Kidney (tissue), 14 donors: Measurements from ENCODE around the gene DLG4. TPM values are rescaled to one million over a fixed set of nuclear protein-coding genes. Genes with fewer than 3 reads are reported as not detected.

Source experiments
- DNase-seq, 5 donors: peaks; one replicate each; pipeline ENCODE4 v3.0.0-alpha.2; 2013 to 2020
- FAIRE-seq: peaks from 2 replicates; lab custom pipeline; 2012; peaks lifted over from hg19 to GRCh38; lab: Jason Lieb, UNC
- H3K27ac ChIP-seq, 2 donors: one replicate each; pipeline ENCODE4 v1.7.0; 2013; ENCODE audit warnings: low read depth in 2 of 2, low read length in 2 of 2, inconsistent platforms in 1 of 2
- H3K27me3 ChIP-seq: one replicate; pipeline ENCODE4 v1.7.1; 2013; ENCODE audit warnings: low read length, inconsistent platforms; ENCODE audit not compliant: control insufficient read depth, insufficient read depth
- H3K36me3 ChIP-seq, 3 donors: one replicate each; pipeline versions ENCODE4 v1.7.0 to v1.7.1; 2013; ENCODE audit warnings: low read length in 3 of 3, control low read depth in 1 of 3, inconsistent platforms in 1 of 3; ENCODE audit not compliant: insufficient read depth in 3 of 3, control insufficient read depth in 2 of 3
- H3K4me1 ChIP-seq, 3 donors: one replicate each; pipeline versions ENCODE4 v1.7.0 to v1.7.1; 2013; ENCODE audit warnings: low read length in 3 of 3, inconsistent platforms in 1 of 3, low read depth in 1 of 3; ENCODE audit not compliant: control insufficient read depth in 2 of 3, insufficient read depth in 2 of 3
- H3K4me3 ChIP-seq, 3 donors: one replicate each; pipeline versions ENCODE4 v1.7.0 to v1.8.1; 2013; ENCODE audit warnings: low read length in 3 of 3, control low read depth in 1 of 3, inconsistent platforms in 1 of 3
- H3K9ac ChIP-seq, 3 donors: one replicate each; pipeline versions ENCODE4 v1.7.0 to v1.7.1; 2013; ENCODE audit warnings: low read length in 3 of 3, control low read depth in 1 of 3, inconsistent platforms in 1 of 3
- H3K9me3 ChIP-seq, 3 donors: one replicate each; pipeline versions ENCODE4 v1.7.0 to v1.7.1; 2013; ENCODE audit warnings: low read length in 3 of 3, control low read depth in 1 of 3, inconsistent platforms in 1 of 3; ENCODE audit not compliant: control insufficient read depth in 2 of 3, insufficient read depth in 1 of 3
- intact Hi-C: fragments of 100-400 bp; cut with DNase I; formaldehyde crosslinking; loops from one replicate; pipeline ENCODE4 v1.11.1; 2022
- polyA plus RNA-seq: library from polyadenylated mRNA; stranded (reverse); fragments of 350-450 nt; fragmentation: Illumina TruSeq; extraction: RNeasy Lipid Tissue Mini Kit (QIAGEN cat#74804); gene quantifications from one replicate; pipeline ENCODE4 v1.2.3, GENCODE V29; 2014; ENCODE audit warnings: low read depth, low replicate concordance; ENCODE audit not compliant: insufficient read depth
- total RNA-seq: library from RNA; stranded (reverse); fragmentation: NEBNext Ultra II Directional; extraction: Animal tissue kit (Norgen Biotek cat#: 25700); gene quantifications from one replicate; pipeline ENCODE4 v1.2.1, GENCODE V29; 2021
- TF ChIP-seq, protein P1 (sequence below): IDR thresholded peaks from 3 replicates; pipeline ENCODE4 v1.5.1; 2012; ENCODE audit warnings: mild to moderate bottlenecking, moderate library complexity, borderline replicate concordance; ENCODE audit not compliant: insufficient read depth; ENCODE audit errors: extremely low read depth
- donor health status: control.
- donor health status: control.
- donor health status: control.
- donor health status: control.
- donor health status: control.
- donor health status: DM: yes; HTN: yes; CAD: no.
- donor health status: Normal renal cell carcinoma (clear cell type).

DLG4 gene
- total and polyA plus RNA-seq, 2 donors from 2014 or later, result 6.6 to 18.9 TPM

DNA sequence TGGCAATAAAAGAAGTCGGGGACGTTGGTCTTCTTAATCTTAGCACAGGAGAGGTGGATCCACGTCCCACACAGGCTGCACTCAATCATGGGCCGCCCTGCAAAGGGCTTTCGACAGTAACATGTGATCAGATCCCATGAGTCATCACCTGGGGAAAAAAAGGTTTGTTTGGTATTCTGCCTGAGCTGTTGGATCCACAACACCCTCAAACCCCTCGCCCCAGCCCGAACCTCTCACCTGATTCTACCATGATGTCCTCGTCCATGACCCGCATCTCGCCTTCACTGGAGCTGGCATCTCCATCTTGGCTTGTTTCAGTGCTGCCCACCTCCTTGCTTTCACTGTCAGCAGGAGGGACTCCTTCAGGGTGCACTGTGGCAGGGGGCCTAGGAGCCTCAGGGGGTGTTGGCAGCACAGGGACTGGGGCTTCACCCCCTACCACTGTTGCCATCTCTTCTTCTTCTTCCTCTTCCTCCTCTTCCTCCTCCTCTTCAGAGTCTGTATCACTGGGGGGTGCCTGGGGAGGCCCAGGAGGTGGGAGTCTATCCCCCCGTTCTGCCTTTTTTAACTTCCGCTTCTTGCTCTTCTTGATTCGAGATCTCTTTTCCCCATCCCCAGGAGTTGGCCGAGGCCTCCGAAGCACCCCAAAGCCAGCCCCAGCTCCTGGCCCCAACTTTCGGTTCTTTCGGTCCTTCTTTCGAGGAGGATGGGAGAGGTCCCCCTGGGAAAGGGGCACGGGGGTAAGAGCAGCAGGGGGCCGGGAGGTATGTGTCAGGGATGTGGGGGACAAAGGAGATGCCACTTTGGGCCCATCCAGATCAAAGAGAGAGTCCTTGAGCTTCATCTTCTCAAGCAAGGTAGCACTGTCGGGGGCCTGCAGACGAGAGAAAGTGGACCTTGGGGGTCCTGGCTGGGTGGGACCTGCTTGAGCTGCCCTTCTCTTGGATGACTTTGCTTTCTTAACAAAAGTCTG, 16.3 kb upstream of the DLG4 start:
- intact Hi-C loops, result no loop called here
- TF ChIP-seq, protein P1, sequence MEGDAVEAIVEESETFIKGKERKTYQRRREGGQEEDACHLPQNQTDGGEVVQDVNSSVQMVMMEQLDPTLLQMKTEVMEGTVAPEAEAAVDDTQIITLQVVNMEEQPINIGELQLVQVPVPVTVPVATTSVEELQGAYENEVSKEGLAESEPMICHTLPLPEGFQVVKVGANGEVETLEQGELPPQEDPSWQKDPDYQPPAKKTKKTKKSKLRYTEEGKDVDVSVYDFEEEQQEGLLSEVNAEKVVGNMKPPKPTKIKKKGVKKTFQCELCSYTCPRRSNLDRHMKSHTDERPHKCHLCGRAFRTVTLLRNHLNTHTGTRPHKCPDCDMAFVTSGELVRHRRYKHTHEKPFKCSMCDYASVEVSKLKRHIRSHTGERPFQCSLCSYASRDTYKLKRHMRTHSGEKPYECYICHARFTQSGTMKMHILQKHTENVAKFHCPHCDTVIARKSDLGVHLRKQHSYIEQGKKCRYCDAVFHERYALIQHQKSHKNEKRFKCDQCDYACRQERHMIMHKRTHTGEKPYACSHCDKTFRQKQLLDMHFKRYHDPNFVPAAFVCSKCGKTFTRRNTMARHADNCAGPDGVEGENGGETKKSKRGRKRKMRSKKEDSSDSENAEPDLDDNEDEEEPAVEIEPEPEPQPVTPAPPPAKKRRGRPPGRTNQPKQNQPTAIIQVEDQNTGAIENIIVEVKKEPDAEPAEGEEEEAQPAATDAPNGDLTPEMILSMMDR, result no peak
- FAIRE-seq, result no peak
- Histone ChIP-seq H3K4me1 (peaks cover 7 to 33% (median 17%) of the 10 kb centered on the region in 3 donors), H3K27me3 (no peaks in the 10 kb centered on the region), H3K4me3 (peak overlapping the region in 1 of 3 donors; percentile 95), H3K36me3 (peaks cover 7 to 24% (median 13%) of the 10 kb centered on the region in 3 donors), H3K27ac (no peak overlapping the region), H3K9ac (no peak overlapping the region), H3K9me3 (no peaks in the 10 kb centered on the region)
- peak in 2 of 5 donors; percentile 49 to 69 for DNase-seq

- TF ChIP-seq, protein P1, result peak; percentile 2
- DNase-seq (peak; percentile 95 to 99 (median 97)), FAIRE-seq (no peak)
- Histone ChIP-seq H3K9ac (peak within 1 kb of the TSS; percentile 71 to 99 (median 96)), H3K4me3 (peak within 1 kb of the TSS; percentile 95 to 97 (median 97)), H3K27me3 (no peaks in the 10 kb centered on the region), H3K27ac (peak within 1 kb of the TSS; percentile 97 to 98), H3K4me1 (peaks cover 3 to 23% (median 6%) of the 10 kb centered on the region in 3 donors), H3K36me3 (peaks cover 0 to 23% (median 10%) of the 10 kb centered on the region in 3 donors), H3K9me3 (no peaks in the 10 kb centered on the region)
- intact Hi-C loops, result no loop called here
Measured at GRCh38 chr17:7234083-7234951, 14.7 kb upstream of the DLG4 start, which contains the start of gene DVL2. TSS of gene DVL2 (minus strand) at chr17:7234517. CDS start at chr17:7234262, 255 bp downstream.

DNA sequence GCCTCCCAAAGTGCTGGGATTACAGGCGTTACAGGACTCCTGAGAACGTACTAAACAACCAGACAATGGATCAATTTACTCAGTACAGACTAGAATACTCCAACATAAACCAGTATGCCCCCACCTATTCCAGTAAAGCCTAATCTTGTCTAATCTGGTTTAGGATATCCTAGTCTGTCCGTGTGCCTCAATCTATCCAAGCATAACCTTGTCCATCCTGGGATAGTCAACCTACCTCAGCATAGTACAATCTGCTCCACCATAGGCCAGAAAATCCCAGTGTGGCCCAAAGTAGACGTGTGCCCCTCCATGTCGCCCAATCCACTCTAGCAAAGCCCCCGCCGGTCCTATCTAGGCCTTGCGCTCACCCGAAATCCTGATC, 14.1 kb upstream of the DLG4 start:
- H3K36me3 ChIP-seq, result peaks cover 0 to 29% (median 14%) of the 10 kb centered on the region in 3 donors
- no peaks in the 10 kb centered on the region for H3K27me3 ChIP-seq
- intact Hi-C loops, result no loop called here
- H3K9ac ChIP-seq, result peak overlapping the region; percentile 71 to 99 (median 96)
- no peaks in the 10 kb centered on the region for H3K9me3 ChIP-seq
- peaks cover 3 to 23% (median 6%) of the 10 kb centered on the region in 3 donors for H3K4me1 ChIP-seq
- TF ChIP-seq, protein P1, result no peak
- peak in 1 of 5 donors; percentile 70 for DNase-seq
- H3K27ac ChIP-seq, result peak overlapping the region; percentile 97 to 98
- peak overlapping the region; percentile 95 to 97 (median 97) for H3K4me3 ChIP-seq
- no peak for FAIRE-seq
